ENCODE measurements around the gene CRIM1.

DNA sequence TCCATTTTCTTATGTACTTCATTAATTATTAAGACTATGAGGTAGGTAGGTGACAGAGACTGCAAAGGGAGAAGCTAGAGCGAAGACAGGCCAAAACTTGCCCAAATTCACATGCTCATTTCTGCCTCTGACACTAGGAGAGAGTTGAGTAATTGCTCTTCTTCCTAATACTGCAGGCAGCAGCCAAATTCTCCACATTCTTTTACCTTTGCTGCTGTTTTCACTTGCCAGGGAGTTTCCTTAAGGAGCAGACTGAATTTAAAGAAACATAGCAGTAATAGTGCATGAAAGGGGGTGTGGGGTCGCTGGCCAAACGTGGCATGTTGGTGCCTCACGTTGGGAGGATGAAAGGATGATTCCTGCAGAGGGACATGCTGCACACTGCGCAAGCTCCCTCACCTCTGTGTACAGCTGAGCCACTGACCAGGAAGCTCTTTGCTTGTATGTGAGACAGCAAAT, 12.3 kb downstream of the CRIM1 start:
- TF ChIP-seq RAD21 (IDR thresholded peaks at IDR 0.05 in 1 of 2, conservative IDR thresholded peaks at IDR 0.05 in 1 of 2; ENCODE audit: low read depth in 2 of 2, low read length in 2 of 2) (no peak), EP300 (IDR thresholded peaks at IDR 0.05; ENCODE audit: borderline replicate concordance in 1 of 2, low read depth in 2 of 2, low read length in 2 of 2) (no peak), EZH2 (IDR thresholded peaks at IDR 0.05; ENCODE audit: low read depth, low read length, severe bottlenecking) (no peak), SP1 (IDR thresholded peaks at IDR 0.05; ENCODE audit: low read depth, low read length) (no peak)
- TF ChIP-seq, protein P1, sequence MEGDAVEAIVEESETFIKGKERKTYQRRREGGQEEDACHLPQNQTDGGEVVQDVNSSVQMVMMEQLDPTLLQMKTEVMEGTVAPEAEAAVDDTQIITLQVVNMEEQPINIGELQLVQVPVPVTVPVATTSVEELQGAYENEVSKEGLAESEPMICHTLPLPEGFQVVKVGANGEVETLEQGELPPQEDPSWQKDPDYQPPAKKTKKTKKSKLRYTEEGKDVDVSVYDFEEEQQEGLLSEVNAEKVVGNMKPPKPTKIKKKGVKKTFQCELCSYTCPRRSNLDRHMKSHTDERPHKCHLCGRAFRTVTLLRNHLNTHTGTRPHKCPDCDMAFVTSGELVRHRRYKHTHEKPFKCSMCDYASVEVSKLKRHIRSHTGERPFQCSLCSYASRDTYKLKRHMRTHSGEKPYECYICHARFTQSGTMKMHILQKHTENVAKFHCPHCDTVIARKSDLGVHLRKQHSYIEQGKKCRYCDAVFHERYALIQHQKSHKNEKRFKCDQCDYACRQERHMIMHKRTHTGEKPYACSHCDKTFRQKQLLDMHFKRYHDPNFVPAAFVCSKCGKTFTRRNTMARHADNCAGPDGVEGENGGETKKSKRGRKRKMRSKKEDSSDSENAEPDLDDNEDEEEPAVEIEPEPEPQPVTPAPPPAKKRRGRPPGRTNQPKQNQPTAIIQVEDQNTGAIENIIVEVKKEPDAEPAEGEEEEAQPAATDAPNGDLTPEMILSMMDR (IDR thresholded peaks at IDR 0.05; ENCODE audit: control extremely low read depth in 1 of 3, insufficient read depth in 1 of 3, low read depth in 1 of 3, low read length in 3 of 3), result peak in 1 of 3 experiments; percentile 1; a peak in 1 of 4 replicates
